NCI-H2171 treated with DMSO at 0.1 percent for 48 hours (cell line): Measurements from ENCODE around the gene MBD2.
"Not testable (repeated sequence)": the region's sequence is repeated elsewhere in the genome, so short reads cannot be mapped to it uniquely, and the experiment has no call there.

ENCODE experiments used
- DNase-seq: peaks from one replicate; lab custom pipeline; 2025; lab: John Stamatoyannopoulos, UW

MBD2 gene

DNA sequence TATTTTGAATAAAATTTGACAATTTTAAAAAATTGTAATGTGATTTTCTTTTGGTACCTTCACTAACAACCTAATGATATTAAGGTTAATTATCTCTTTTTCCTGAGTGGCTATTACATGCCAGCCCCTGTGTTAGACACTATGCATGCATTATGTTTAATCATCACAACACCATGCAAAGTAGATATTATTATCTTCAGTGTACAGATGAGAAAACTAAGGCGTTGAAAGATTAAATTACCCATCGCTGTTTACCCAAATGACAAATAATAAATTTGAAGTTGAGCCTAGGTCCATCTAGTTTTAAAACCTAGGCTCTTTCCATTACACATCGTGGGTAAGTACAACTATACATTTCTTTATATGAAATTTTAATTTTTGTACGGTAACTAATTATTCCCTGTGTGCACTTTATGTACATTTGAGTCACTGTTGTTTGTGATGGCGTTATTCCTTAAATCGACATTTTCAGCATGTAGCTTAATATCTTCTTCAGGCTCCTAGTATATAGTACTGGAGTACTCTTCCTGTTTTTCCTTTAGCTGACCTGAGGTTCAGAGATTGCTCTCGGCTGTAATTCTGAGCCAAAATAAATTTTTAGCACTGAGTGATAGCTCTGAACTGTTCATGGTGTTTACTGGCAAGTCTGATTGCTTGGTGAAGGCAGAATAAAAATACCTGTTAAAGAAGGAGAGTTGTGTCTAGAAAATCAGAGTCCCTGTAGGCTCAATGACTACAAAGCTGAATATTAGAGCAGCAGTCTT lies 13.9 kb upstream of the MBD2 start:
- DNase-seq: no peak

- no peak for DNase-seq
These were observed 11.4 kb upstream of the MBD2 start for GRCh38 chr18:54235871-54236270.

DNA sequence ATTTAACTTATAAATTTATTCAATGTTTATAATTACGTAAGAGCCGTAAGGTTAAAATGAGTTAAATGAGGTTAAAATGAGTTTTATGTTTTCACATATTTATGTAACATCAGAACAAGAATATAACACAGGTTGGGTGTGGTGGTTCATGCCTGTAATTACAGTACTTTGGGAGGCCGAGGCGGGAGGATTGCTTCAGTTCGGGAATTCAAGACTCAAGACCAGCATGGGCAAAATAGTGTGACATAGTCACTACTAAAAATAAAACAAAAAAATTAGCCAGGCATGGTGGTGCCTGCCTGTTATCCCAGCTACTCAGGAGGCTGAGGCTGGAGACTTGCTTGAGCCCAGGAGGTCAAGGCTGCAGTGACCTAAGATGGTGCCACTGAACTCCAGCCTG lies 9.3 kb upstream of the MBD2 start:
- DNase-seq: no peak

- peak; percentile 66 for DNase-seq
These were observed 8.8 kb upstream of the MBD2 start for GRCh38 chr18:54233228-54233625.

- peak; percentile 33 for DNase-seq
These were observed 8.2 kb upstream of the MBD2 start for GRCh38 chr18:54232485-54233227.

GRCh38 chr18:54229421-54230059 lies 5.1 kb upstream of the MBD2 start:
- no peak for DNase-seq

DNA sequence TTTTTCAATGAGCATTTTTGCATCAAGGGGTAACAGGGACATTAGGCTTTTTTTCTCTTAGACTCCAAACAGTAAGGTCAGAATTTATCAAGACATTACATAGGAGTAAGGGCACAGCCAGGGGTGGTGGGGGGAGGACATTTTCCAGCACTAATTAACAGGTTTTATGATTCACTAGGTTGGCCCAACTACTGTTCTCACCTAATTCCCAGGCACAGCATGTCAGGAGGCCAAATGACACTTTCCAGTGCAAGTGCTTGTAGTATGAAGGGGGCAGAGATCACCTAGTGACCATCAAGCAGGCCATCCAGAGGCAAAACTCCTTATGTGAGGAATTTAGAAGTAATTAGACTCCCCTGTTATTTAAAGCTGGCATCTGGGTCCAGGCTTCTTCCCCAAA lies 3.9 kb upstream of the MBD2 start:
- DNase-seq: no peak

DNA sequence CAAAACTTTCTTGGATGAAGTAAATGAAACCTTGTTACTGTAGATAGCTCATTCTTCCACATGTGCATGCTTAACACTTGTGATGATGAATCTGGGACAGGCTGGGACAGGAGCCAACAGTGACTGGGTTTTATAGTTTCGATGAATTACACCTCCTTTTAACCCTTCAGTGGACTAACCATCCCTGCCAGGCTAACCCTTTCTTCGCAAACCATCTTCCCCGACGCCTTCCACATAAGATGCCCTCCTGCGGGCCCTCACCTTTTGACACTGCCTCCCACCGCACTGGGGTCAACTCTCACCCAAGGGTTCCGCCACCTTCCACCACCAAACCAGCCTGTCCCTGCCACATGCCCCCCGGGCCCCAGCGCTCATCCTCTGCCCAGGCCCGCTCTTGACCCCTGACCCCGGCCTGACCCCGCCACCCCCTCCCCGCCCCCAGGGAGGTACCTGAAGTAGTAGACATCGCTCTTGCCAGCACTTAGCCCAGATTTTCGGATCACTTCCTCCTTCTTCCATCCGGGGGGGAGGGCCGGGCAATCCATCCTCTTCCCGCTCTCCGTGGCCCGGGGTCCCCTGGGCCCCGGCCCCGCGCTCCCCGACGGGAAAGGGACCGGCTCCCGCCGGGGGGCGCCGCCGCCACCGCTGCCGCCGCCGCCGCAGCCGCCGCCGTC lies 764 bp downstream of the MBD2 start:
- peak; percentile 80 for DNase-seq

DNA sequence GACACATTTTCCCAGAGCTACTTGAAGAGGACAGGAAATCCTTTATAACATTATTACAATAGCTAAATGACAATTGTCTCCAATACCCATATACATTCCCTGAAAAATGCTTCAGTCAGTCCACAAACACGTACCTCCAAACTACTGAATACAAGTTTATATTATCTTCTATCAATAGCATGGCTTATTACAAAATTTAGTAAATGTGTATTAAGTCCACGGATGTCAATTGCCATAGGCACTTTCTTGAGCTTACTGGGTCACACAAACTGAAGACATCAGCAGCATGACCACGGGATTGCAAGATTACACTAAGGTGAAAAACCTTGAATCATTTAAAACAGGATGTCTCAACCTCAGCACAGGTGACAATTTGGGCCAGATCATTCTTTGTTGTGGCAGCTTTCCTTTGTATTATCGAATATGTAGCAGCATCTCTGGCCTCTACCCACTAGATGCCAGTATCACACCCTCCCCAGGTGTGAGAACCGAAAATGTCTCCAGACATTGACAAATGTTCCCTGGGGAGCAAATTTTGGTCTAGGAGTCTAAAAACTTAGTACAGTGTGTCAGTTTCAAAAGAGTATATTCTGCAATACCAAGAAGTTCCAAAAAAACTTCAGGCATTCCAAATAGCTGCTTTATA lies 1.4 kb downstream of the MBD2 start:
- DNase-seq: peak; percentile 79

DNA sequence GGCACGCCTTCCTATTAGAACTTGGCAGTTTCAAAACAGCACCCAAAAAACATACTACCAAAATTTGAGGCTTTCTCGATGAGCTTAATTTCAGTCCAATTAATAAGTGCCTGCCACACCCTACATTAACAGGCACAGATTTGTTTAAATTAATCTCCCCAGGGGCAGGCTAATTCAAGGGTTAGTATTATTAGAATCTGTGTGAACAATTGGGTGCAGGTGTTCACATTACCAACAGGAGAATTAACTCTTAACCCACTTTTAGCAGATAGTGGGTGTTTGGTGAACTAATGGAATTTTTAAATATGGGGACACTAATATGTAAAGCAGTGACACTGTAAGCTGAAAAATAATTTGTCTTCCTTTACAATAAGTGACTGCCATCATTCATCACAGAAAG lies 4.1 kb downstream of the MBD2 start:
- peak; percentile 15 for DNase-seq

- DNase-seq: not testable (repeated sequence)
These were observed 5.7 kb downstream of the MBD2 start for GRCh38 chr18:54218803-54219202.

GRCh38 chr18:54218299-54218698 lies 6.2 kb downstream of the MBD2 start:
- no peak for DNase-seq

- no peak for DNase-seq
These were observed 6.8 kb downstream of the MBD2 start for GRCh38 chr18:54217624-54218023.

- no peak for DNase-seq
These were observed 9.4 kb downstream of the MBD2 start for GRCh38 chr18:54215069-54215468.

- peak; percentile 71 for DNase-seq
These were observed 14.0 kb downstream of the MBD2 start for GRCh38 chr18:54210463-54210862.

- DNase-seq: peak; percentile 41
These were observed 14.8 kb downstream of the MBD2 start for GRCh38 chr18:54209471-54210180.

DNA sequence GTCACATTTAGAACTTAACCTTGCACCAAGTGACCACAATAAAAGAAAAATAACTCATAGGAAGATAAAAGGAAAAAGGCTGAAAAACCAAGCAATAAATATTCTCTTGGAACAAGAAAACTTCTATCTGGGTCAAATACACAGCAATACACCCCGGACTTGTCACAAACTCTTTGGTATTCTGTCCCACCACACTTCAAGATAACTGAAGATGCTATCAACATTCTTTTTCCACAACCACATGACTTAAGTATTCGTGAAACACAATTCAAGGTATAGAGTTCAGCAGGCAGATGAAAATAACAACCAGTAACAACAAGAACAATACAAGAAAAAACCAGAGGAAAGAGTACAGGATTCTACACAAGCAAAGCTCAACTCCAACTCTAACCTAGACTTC lies 18.0 kb downstream of the MBD2 start:
- no peak for DNase-seq

DNA sequence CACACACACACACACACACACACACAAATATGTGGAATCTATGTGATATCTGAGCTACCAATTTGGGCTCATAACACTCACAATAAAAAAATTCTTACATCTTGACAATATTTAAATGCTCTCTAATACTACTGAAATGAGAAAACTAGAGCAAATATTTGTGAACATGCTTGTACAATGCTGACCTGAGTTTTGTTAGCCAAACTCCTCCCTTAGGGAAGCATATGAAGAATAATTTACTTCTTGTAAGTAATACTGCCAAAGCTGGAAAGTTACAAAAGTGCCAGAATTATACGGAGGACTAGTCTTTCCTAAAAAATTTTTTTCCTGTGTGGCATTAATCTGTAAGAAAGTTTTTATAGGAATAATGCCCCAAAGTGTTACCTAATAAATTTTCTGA lies 18.5 kb downstream of the MBD2 start:
- DNase-seq: no peak

DNA sequence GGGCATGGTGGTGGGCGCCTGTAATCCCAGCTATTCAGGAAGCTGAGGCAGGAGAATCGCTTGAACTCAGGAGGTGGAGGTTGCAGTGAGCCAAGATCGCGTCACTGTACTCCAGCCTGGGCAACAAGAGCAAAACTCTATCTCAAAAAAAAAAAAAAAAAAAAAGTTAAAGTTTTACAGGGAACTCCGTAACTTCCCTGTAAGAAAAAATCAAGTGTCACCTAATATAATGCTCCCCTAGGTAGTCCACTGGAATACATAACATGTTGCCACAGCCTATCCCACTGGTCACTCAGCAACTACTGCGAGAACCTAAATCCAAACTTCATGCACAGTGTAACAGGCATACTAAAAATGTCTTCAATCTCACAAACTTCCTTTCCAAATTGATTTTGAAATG lies 19.0 kb downstream of the MBD2 start:
- DNase-seq: not testable (repeated sequence)

DNA sequence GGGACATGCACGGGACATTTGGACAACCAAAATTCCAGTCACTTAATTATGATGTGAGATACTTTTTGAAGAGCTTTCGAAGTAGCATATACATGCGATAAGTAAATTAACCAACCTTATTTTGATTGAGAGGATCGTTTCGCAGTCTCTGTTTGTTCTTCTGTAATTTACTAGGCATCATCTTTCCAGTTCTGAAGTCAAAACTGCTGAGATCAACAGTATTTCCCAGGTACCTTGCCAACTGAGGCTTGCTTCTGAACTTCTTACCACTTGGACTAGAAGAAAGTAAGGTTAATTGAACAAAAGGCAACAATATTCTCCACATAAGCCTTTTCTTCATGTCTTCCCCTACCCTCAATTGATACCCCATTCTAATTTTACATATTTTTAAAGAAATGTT lies 19.6 kb downstream of the MBD2 start:
- no peak for DNase-seq

- no peak for DNase-seq
These were observed 20.6 kb downstream of the MBD2 start for GRCh38 chr18:54203914-54204313.
